HG03064 (cell line): ENCODE measurements around the gene FAF1.
"Not testable (repeated sequence)": the region's sequence is repeated elsewhere in the genome, so short reads cannot be mapped to it uniquely, and the experiment has no call there.

Experiments used
- ATAC-seq: cut with Tn5 transposase; IDR thresholded peaks from one replicate; pipeline ENCODE4 v1.9.1; 2021; ENCODE audit warnings: low read depth; ENCODE audit not compliant: unreplicated experiment

The FAF1 gene

DNA sequence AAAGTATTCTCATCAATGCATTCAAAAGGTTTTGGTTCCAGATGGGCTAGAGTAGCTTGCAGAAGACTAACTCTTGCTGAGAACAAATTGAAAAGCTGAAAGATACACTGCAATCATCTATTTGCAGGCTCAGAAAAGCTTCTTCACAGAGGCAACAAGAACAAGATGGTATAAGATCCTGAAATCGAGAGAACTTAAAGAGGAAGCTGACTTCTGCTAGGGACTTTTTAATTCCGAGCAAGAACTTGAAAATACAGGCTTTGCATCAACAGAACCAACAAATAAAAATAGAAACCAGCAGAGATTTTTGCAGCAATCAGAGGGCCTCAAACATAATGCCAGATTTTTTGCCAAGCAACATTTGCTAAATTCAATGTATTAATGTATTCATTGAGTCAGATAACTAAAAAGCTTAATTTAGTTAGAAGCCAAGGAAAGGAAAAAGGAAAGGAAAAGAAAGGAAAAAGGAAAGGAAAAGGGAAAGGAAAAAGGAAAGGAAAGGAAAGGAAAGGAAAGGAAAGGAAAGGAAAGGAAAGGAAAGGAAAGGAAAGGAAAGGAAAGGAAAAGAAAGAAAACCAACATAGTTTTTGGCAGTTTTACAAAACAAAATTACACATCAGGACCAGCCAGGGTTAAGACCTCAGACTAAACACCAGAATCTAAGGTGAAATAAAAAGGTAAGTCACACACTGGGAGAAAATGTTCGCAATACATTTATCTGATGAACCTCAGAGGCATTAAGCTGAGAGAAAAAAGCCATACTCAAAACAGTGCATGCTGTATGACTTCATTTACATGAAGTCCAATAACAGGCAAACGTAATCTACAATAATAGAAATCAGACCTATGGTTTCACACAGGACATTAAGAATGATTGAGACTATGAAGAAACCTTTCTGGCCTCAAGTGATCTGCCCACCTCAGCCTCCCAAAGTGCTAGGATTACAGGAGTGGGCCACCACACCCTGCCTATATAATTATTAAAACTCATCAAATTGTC is 42.6 kb downstream of the FAF1 start:
- no peak for ATAC-seq

GRCh38 chr1:50915621-50916020 is 44.4 kb downstream of the FAF1 start:
- ATAC-seq: no peak

GRCh38 chr1:50913954-50914353 is 46.1 kb downstream of the FAF1 start:
- no peak for ATAC-seq

GRCh38 chr1:50910356-50910755 is 49.7 kb downstream of the FAF1 start:
- not testable (repeated sequence) for ATAC-seq

DNA sequence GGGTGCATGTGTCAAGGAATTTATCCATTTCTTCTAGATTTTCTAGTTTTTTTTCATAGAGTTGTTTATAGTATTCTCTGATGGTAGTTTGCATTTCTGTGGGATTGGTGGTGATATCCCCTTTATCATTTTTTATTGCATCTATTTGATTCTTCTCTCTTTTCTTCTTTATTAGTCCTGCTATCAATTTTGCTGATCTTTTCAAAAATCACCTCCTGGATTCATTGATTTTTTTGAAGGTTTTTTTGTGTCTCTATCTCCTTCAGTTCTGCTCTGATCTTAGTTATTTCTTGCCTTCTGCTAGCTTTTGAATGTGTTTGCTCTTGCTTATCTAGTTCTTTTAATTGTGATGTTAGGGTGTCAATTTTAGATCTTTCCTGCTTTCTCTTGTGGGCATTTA is 52.5 kb downstream of the FAF1 start:
- ATAC-seq: not testable (repeated sequence)

GRCh38 chr1:50906050-50906449 is 54.0 kb downstream of the FAF1 start:
- ATAC-seq: not testable (repeated sequence)

DNA sequence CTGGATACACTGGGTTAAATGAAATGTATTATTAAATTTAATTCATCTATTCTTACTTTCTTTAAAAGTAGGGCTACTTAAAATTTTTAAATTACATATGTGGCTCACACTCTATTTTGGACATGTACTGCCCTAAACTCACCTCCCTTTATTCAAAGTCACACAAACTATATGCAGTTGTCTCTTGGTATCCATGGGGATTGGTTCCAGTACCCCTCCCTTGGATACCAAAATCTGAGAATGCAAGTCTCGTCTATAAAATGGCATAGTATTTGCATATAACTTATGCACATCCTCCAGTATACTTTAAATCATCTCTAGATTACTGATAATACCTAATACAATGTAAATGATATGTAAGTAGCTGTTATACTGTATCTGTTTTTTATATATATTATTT is 57.6 kb downstream of the FAF1 start:
- no peak for ATAC-seq

GRCh38 chr1:50901872-50902271 is 58.2 kb downstream of the FAF1 start:
- ATAC-seq: no peak

DNA sequence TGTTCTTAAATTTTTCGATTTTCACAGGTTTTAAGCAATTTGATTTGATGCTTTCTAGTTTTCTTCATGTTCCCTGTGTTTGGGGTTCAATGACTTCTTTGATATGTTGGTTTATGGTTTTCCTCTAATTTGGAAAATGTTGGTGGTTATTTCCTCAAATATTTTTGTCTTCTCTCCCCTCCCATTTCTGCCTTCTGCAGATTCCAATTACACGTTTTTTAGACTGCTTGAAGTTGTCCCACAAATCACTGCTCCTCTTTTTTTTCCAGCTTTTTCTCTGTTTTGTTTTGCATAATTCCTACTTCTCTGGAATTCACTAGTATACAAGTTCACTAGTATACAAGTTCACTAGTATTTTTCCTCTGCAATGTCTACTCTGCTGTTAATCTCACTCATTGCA is 61.3 kb downstream of the FAF1 start:
- no peak for ATAC-seq

DNA sequence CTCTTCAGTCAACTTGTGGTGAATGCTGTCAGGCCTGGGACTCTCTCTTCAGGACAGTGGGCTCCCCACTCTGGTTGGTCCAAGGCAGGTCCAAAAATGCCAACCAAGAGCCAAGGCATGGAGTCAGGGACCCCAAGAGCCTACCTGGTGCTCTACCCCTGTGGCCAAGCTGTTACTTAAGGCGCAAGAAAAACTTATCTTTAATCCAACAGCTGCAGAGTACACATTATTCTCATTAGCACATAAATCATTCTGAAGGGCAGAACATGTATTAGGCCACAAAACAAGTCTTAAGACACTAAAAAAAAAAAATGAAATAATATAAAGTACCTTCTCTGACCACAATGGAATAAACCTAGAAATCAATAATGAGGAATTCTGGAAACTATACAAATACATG is 65.7 kb downstream of the FAF1 start:
- no peak for ATAC-seq

DNA sequence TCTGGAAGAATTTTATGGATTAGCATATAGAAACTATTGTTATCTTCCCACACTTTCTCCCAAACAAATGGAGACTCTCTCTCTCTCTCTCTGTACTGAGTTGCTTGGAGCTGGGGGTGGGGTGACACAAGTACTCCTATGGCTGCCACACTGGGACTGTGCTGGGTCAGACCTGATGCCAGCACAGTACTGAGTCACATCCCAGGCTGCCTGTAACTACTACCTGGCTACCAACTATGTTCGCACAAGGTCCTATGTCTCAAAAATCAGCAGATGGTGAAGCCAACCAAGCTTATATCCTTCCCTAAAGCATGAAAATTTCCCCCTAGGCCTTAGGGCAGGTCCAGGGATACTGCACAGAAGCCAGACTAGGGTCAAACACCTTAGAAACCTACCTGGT is 66.6 kb downstream of the FAF1 start:
- no peak for ATAC-seq

DNA sequence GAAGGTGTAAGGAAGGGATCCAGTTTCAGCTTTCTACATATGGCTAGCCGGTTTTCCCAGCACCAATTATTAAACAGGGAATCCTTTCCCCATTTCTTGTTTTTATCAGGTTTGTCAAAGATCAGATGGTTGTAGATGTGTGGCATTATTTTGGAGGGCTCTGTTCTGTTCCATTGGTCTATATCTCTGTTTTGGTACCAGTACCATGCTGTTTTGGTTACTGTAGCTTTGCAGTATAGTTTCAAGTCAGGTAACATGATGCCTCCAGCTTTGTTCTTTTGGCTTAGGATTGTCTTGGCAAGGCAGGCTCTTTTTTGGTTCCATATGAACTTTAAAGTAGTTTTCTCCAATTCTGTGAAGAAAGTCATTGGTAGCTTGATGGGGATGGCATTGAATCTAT is 72.5 kb downstream of the FAF1 start:
- not testable (repeated sequence) for ATAC-seq

GRCh38 chr1:50880373-50880772 is 79.7 kb downstream of the FAF1 start:
- no peak for ATAC-seq

GRCh38 chr1:50879137-50879536 is 80.9 kb downstream of the FAF1 start:
- ATAC-seq: no peak

GRCh38 chr1:50878434-50878833 is 81.6 kb downstream of the FAF1 start:
- no peak for ATAC-seq

DNA sequence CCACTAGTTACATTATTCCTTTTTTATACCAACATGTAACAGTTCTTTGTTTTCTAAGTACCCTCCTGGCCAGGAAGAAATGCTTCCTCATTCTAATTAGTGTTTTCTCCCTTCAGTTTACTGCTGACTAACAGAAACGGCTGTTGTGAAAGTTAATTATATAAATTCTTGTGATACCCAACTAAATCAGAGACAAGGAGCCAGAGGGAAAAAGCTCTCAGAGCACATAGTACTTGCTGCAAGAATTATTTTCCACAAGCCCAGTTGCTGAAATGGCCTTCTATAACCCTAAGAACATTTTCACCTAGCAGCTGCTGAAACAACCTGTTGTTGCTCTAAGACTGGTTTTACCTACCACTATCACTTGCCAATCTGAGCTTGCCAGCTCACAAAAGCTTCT is 82.4 kb downstream of the FAF1 start:
- ATAC-seq: no peak

- ATAC-seq: peak; percentile 95
Measured at GRCh38 chr1:50873458-50874187, 86.4 kb downstream of the FAF1 start.

- ATAC-seq: not testable (repeated sequence)
Measured at GRCh38 chr1:50864845-50865244, 95.2 kb downstream of the FAF1 start.

DNA sequence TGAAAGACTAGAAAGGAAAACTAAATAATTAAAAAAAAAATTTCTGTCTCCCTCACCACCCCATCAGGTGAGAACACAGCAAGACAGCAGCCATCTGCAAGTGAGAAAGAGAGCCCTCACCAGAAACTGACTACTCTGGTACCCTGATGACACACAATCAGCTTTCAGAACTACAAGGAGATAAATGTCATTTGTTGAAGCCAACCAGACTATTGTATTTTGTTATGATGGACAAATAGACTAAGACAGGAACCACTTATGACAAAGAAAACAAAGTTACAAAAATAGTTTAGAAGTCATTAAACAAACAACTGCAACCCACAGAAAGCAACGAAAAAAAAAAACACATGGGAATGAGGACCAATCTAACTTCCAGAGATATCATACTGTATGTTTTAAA is 98.3 kb downstream of the FAF1 start:
- no peak for ATAC-seq

DNA sequence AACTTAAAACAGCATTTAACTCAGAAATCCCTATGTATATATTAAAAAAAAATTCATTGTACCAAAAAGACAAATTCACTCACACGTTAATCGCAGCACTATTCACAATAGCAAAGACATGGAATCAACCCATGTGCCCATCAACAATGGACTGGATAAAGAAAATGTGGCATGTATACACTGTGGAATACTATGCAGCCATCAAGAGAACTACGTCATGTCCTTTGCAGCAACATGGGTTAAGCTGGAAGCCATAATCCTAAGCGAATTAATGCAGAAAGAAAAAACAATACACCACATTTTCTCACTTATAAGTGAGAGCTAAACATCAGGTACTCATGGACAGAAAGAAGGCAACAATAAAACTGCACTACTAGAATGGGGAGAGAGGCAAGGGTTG is 99.4 kb downstream of the FAF1 start:
- no peak for ATAC-seq

DNA sequence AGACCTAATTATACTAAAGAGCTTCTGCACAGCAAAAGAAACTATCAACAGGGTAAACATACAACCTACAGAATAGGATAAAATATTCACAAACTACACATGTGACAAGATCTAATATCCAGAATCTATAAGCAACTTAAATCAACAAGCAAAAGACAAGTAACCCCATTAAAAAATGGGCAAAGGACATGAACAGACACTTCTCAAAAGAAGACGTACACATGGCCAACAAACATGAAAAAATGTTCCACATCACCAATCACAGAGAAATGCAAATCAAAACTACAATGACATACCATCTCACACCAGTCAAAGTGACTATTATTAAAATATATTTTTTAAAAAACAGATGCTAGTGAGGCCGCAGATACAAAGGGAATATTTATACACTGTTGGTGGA is 99.8 kb downstream of the FAF1 start:
- ATAC-seq: no peak

DNA sequence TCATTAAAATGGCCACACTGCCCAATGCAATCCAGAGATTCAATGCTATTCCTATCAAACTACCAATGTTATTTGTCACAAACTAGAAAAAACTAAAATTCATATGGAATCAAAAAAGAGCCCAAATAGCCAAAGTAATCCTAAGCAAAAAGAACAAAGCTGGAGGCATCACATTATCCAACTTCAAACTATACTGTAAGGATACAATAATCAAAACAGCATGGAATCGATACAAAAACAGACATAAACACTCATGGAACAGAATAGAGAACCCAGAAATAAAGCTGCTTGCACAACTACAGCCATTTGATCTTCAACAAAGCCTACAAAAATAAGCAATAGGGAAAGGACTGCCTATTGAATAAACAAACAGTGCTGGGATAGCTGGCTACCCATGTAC is 100.4 kb downstream of the FAF1 start:
- no peak for ATAC-seq
